Measurements from ENCODE around the gene MTPN.

GRCh38 chr7:135928136-135928535 is 49.0 kb downstream of the MTPN start:
- no peak for TF ChIP-seq CTCF (IDR thresholded peaks at IDR 0.05; ENCODE audit: low read depth, low read length)
- TF ChIP-seq EZH2phosphoT487 (IDR thresholded peaks at IDR 0.05; ENCODE audit: low read depth), result no peak

Measured in OCI-LY3 (cell line).